Measurements from ENCODE around the gene MMS19. TPM values are rescaled to one million over a fixed set of nuclear protein-coding genes. Genes with fewer than 3 reads are reported as not detected.
"Not testable (repeated sequence)": the region's sequence is repeated elsewhere in the genome, so short reads cannot be mapped to it uniquely, and the experiment has no call there.

MMS19 gene
- total and polyA plus RNA-seq, 12 donors = 38.7 to 139 (median 64.7) TPM

DNA sequence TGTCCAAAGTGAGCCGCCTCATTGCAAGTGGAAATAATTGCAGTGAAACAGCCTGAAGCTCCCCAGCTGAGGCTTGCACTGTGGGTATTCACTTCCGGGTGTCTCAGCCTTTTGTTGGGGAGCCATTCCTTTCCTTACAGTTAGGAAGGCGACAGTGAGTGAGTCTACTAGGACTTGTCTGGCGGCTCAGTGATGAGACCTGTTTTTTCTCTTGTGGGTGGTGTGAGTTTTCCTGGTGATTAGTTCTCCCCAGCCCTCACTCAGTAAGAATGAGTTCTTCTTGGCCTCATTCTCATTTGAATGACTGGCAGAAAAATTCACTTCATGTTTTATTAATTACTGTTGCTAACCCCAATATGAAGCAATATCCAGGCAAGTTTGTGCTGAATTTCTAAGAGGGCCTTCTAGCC, 69.6 kb downstream of the MMS19 start:
- DNase-seq = no peak
- H3K36me3 ChIP-seq (replicated peaks in 1 of 2) = peaks cover 0 to 33% of the 10 kb centered on the region in 2 donors
- no peak for TF ChIP-seq POLR2A (IDR thresholded peaks at IDR 0.05)
- TF ChIP-seq, protein P1, sequence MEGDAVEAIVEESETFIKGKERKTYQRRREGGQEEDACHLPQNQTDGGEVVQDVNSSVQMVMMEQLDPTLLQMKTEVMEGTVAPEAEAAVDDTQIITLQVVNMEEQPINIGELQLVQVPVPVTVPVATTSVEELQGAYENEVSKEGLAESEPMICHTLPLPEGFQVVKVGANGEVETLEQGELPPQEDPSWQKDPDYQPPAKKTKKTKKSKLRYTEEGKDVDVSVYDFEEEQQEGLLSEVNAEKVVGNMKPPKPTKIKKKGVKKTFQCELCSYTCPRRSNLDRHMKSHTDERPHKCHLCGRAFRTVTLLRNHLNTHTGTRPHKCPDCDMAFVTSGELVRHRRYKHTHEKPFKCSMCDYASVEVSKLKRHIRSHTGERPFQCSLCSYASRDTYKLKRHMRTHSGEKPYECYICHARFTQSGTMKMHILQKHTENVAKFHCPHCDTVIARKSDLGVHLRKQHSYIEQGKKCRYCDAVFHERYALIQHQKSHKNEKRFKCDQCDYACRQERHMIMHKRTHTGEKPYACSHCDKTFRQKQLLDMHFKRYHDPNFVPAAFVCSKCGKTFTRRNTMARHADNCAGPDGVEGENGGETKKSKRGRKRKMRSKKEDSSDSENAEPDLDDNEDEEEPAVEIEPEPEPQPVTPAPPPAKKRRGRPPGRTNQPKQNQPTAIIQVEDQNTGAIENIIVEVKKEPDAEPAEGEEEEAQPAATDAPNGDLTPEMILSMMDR (IDR thresholded peaks at IDR 0.05) = no peak
- H3K4me3 ChIP-seq = peak overlapping the region in 1 of 4 donors; percentile 87
- no peaks in the 10 kb centered on the region for H3K27me3 ChIP-seq
- H3K9me3 ChIP-seq (replicated peaks in 1 of 3) = no peaks in the 10 kb centered on the region
- intact Hi-C loops (cut with DNase I) = no loop called here
- 56 to 71% (median 66%) methylated on average over 4 of the region's 4 CpGs for whole genome bisulfite sequencing, 4 donors
- peak overlapping the region in 4 of 5 donors; percentile 20 to 95 (median 58) for H3K27ac ChIP-seq
- peaks cover 12 to 43% of the 10 kb centered on the region in 2 donors for H3K4me1 ChIP-seq (replicated peaks in 1 of 2)

DNA sequence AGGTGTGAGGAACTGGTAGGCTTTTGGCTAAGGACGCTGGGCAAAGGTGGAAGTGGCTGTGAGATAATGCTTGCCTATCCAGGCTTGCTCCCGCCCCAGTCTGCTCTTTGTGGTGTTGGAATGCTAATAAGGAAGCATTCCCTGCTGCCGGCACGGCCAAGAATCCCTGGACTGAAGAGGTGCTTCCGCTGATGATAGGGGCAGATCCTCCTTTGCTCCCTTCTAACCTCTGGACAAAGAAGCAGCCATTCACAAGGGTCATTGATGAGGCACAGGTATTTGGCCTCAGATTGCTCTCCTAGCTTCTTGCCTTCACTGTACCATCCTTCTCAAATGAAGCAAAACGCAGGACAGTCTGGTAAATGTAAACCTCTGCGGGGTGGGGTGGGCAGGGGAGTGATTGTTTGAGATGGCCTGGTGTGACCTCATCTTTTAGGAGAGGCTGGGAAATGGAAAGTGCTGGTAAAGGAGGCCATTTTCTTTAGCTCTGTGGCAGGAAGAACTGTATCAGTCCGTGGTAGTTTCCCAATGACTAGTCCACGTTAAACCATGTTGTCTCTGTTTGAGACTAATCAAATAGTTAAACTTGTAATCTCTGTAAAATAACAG, 70.5 kb downstream of the MMS19 start:
- intact Hi-C loops (cut with DNase I) = no loop called here
- no peak for TF ChIP-seq POLR2A (IDR thresholded peaks at IDR 0.05)
- no peaks in the 10 kb centered on the region for H3K27me3 ChIP-seq
- DNase-seq = peak in 3 of 7 donors; percentile 45 to 72 (median 53)
- 23 to 32% (median 26%) methylated on average over 8 to 9 of the region's 9 CpGs for WGBS, 4 donors
- H3K9me3 ChIP-seq (replicated peaks in 1 of 3) = no peaks in the 10 kb centered on the region
- H3K36me3 ChIP-seq (replicated peaks in 1 of 2) = peaks cover 0 to 29% of the 10 kb centered on the region in 2 donors
- H3K27ac ChIP-seq = peak overlapping the region in 4 of 5 donors; percentile 88 to 95 (median 90)
- H3K4me3 ChIP-seq = peak overlapping the region in 1 of 4 donors; percentile 87
- H3K4me1 ChIP-seq (replicated peaks in 1 of 2) = peaks cover 12 to 51% of the 10 kb centered on the region in 2 donors

DNA sequence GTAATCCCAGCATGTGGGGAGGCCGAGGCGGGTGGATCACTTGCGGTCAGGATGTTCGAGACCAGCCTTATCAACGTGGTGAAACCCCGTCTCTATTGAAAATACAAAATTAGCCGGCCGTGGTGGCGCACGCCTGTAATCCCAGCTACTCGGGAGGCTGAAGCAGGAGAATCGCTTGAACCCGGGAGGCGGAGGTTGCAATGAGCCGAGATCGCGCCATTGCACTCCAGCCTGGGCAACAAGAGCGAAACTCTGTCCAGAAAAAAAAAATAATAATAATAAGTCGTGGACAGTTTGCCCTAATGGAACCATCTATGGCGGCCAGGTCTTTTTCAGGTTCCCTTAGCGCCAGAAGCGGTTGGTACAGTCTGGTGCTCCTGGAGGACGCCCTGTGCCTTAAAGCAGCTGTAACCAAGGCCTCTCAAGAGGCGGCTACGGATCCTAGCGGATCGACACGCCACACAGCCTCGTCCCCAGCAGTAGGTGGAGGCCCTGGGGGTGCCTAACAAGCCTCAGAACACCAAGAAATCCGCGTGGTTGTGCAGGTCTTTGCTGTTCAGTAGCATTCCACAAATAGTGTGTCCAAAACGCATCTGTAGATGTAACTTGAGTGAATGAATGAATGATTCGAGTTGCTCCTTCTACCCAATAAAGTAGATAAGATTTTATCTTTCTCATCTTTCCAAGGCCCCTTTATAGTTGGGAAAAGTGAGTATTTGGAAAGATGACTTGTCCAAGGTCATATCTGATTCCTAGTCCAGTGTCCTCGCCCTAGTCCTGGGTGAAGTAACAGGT, 71.2 kb downstream of the MMS19 start:
- no peaks in the 10 kb centered on the region for H3K27me3 ChIP-seq
- peaks cover 12 to 51% of the 10 kb centered on the region in 2 donors for H3K4me1 ChIP-seq (replicated peaks in 1 of 2)
- 7 to 13% (median 9%) methylated on average over 28 to 34 of the region's 34 CpGs for WGBS, 4 donors
- H3K9me3 ChIP-seq (replicated peaks in 1 of 3) = no peaks in the 10 kb centered on the region
- peak overlapping the region; percentile 82 to 95 (median 89) for H3K27ac ChIP-seq
- TF ChIP-seq, protein P1 (IDR thresholded peaks at IDR 0.05) = no peak
- TF ChIP-seq POLR2A (IDR thresholded peaks at IDR 0.05) = no peak
- intact Hi-C loops (cut with DNase I) = no loop called here
- peaks cover 0 to 26% of the 10 kb centered on the region in 2 donors for H3K36me3 ChIP-seq (replicated peaks in 1 of 2)
- peak overlapping the region; percentile 70 to 92 (median 87) for H3K4me3 ChIP-seq
- no peak for DNase-seq

DNA sequence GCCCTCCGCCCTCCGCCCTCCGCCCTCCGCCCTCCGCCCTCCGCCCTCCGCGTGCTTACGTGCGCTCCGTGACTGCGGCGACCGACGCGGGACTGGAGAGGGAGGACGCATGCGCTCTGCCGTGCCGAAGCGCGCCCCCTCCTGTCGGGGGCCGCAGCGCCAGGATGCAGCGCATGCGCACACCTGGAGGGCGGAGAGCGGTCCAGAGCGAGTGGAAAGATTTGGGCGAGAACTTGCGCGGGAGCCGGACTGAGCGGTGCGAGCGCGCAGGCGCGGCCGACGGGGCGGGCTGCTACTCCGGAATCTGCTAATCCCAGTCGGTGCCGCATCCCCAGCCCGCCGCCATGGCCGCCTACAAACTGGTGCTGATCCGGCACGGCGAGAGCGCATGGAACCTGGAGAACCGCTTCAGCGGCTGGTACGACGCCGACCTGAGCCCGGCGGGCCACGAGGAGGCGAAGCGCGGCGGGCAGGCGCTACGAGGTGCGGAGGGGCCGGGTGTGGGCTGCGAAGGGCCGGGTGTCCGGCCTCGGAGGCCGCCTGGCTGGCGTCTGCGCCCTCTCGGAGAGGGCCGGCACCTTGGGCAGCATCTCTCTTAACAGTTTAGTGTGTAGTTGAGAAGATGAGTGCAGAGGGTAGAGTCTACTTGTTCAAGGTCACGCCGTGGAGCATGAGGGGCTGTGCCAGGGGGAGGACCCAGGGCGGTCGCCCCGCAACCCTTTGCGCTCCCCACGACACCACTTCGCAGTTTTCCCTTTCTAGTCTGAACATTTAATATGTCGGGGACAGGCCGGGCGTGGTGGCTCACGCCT, 72.1 kb downstream of the MMS19 start, which contains the start of gene PGAM1:
Gene PGAM1, plus strand, starts transcription at position 228 of the 812 bp plus-strand sequence. Its CDS starts 117 bp downstream, at position 345.
- Histone ChIP-seq H3K4me3 (peak within 1 kb of the TSS; percentile 70 to 92 (median 87)), H3K4me1 (replicated peaks in 1 of 2) (peaks cover 12 to 52% of the 10 kb centered on the region in 2 donors), H3K36me3 (replicated peaks in 1 of 2) (peaks cover 0 to 18% of the 10 kb centered on the region in 2 donors), H3K27ac (peak within 1 kb of the TSS; percentile 82 to 95 (median 89)), H3K27me3 (no peaks in the 10 kb centered on the region), H3K9me3 (replicated peaks in 1 of 3) (no peaks in the 10 kb centered on the region)
- intact Hi-C loops (cut with DNase I) = no loop called here
- WGBS, 4 donors = 0 to 1% (median 0%) methylated on average over 12 to 87 of the region's 90 CpGs
- peak; percentile 82 to 92 for TF ChIP-seq POLR2A (IDR thresholded peaks at IDR 0.05)
- TF ChIP-seq, protein P1 (IDR thresholded peaks at IDR 0.05) = peak; percentile 27 to 66 (median 42)
- peak; percentile 95 to 97 (median 96) for DNase-seq

DNA sequence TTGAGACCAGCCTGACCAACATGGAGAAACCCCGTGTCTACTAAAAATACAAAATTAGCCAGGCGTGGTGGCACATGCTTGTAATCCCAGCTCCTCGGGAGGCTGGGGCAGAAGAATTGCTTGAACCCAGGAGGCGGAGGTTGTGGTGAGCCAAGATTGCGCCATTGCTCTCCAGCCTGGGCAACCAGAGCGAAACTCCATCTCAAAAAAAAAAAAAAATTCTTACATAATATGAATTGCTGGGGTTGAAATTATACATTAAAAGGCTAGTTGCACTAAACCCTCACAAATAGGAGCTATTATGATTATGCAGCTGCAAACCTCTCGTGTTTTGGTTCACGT, 74.5 kb downstream of the MMS19 start:
- H3K4me3 ChIP-seq; DNase-seq; intact Hi-C loops (cut with DNase I); H3K9me3 ChIP-seq (replicated peaks in 1 of 3); H3K27me3 ChIP-seq; H3K36me3 ChIP-seq (replicated peaks in 1 of 2): not testable (repeated sequence)
- Histone ChIP-seq H3K4me1 (replicated peaks in 1 of 2) (peaks cover 18 to 53% of the 10 kb centered on the region in 2 donors), H3K27ac (peak overlapping the region in 3 of 5 donors; percentile 57 to 95 (median 70))
- 75 to 83% (median 78%) methylated on average over 8 of the region's 8 CpGs for WGBS, 4 donors

All from adrenal gland (tissue), 12 donors.